Measurements from ENCODE around the gene DHRS9. TPM values are rescaled to one million over a fixed set of nuclear protein-coding genes. Genes with fewer than 3 reads are reported as not detected.

DHRS9 gene
- total and polyA plus RNA-seq, 2 experiments from 2014 or later: not detected

DNA sequence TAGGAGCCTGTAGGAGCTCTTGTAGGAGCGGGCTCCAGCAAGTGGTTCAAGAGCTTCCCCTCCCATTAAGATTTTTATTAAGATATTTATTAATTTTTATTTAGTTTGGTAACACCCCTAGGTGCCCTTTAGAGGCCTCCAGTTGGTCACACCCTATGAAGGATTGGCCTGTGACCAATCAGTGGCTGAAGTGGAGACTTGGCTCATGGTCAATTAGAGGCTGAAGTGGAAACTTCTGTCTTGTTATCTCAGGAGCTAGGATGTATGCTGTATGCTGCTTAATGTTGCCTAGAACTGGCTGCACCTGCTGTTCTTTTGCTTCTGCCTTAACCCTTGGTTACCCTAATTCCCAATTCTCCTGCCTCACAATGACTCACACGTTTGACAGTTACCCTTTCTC is 48.7 kb downstream of the DHRS9 start:
- in situ Hi-C loops (cut with MboI): no loop called here
- no peaks in the 10 kb centered on the region for H3K9me2 ChIP-seq (ENCODE audit: insufficient read depth)
- H4K20me1 ChIP-seq (ENCODE audit: insufficient read depth): no peaks in the 10 kb centered on the region
- H3K27me3 ChIP-seq (replicated peaks; ENCODE audit: insufficient read depth): peaks cover 14% of the 10 kb centered on the region
- DNase-seq: no peak
- no peak overlapping the region for H3K9ac ChIP-seq
- no peak for TF ChIP-seq EZH2 (IDR thresholded peaks at IDR 0.05; ENCODE audit: insufficient read depth, poor library complexity, severe bottlenecking)
- TF ChIP-seq EZH2phosphoT487 (IDR thresholded peaks at IDR 0.05; ENCODE audit: insufficient read depth, low read depth): no peak
- no peaks in the 10 kb centered on the region for H3F3A ChIP-seq (ENCODE audit: insufficient read depth)
- no peaks in the 10 kb centered on the region for H3K36me3 ChIP-seq (ENCODE audit: low read depth)
- H3K4me3 ChIP-seq: no peak overlapping the region
- no peaks in the 10 kb centered on the region for H3K9me3 ChIP-seq (ENCODE audit: low read depth)
- no peak overlapping the region for H2AFZ ChIP-seq
- H3K4me1 ChIP-seq (ENCODE audit: insufficient read depth): no peaks in the 10 kb centered on the region
- no peak overlapping the region for H3K27ac ChIP-seq
- 5 to 10% methylated on average over 2 of the region's 2 CpGs for WGBS, 2 experiments (ENCODE audit: low coverage in 1 of 2, low lambda C conversion rate in 2 of 2, missing lambda C conversion rate in 2 of 2)
- no peak overlapping the region for H3K4me2 ChIP-seq (ENCODE audit: unreplicated experiment)
- no peaks in the 10 kb centered on the region for H3K79me2 ChIP-seq (ENCODE audit: insufficient read depth)

GRCh38 chr2:169119123-169119760 is 49.9 kb downstream of the DHRS9 start:
- TF ChIP-seq EZH2 (IDR thresholded peaks at IDR 0.05; ENCODE audit: insufficient read depth, poor library complexity, severe bottlenecking): no peak
- no peak for TF ChIP-seq EZH2phosphoT487 (IDR thresholded peaks at IDR 0.05; ENCODE audit: insufficient read depth, low read depth)
- Histone ChIP-seq H3K4me1 (ENCODE audit: insufficient read depth) (no peaks in the 10 kb centered on the region), H3K9ac (no peak overlapping the region), H3K27me3 (replicated peaks; ENCODE audit: insufficient read depth) (peaks cover 3% of the 10 kb centered on the region), H3K4me2 (ENCODE audit: unreplicated experiment) (no peak overlapping the region), H3K79me2 (ENCODE audit: insufficient read depth) (no peaks in the 10 kb centered on the region), H3F3A (ENCODE audit: insufficient read depth) (no peaks in the 10 kb centered on the region), H3K9me2 (ENCODE audit: insufficient read depth) (no peaks in the 10 kb centered on the region), H3K36me3 (ENCODE audit: low read depth) (no peaks in the 10 kb centered on the region), H3K9me3 (ENCODE audit: low read depth) (no peaks in the 10 kb centered on the region), H3K27ac (no peak overlapping the region), H4K20me1 (ENCODE audit: insufficient read depth) (no peaks in the 10 kb centered on the region), H3K4me3 (no peak overlapping the region), H2AFZ (no peak overlapping the region)
- no peak for DNase-seq
- 1 to 4% methylated on average over 4 of the region's 4 CpGs for WGBS, 2 experiments (ENCODE audit: low coverage in 1 of 2, low lambda C conversion rate in 2 of 2, missing lambda C conversion rate in 2 of 2)
- in situ Hi-C loops (cut with MboI): no loop called here

GRCh38 chr2:169119851-169120250 is 50.5 kb downstream of the DHRS9 start:
- Histone ChIP-seq H3F3A (ENCODE audit: insufficient read depth) (no peaks in the 10 kb centered on the region), H3K79me2 (ENCODE audit: insufficient read depth) (no peaks in the 10 kb centered on the region), H3K9ac (no peak overlapping the region), H2AFZ (no peak overlapping the region), H3K4me2 (ENCODE audit: unreplicated experiment) (no peak overlapping the region), H3K4me1 (ENCODE audit: insufficient read depth) (no peaks in the 10 kb centered on the region), H4K20me1 (ENCODE audit: insufficient read depth) (no peaks in the 10 kb centered on the region), H3K9me3 (ENCODE audit: low read depth) (no peaks in the 10 kb centered on the region), H3K36me3 (ENCODE audit: low read depth) (no peaks in the 10 kb centered on the region), H3K4me3 (no peak overlapping the region), H3K9me2 (ENCODE audit: insufficient read depth) (no peaks in the 10 kb centered on the region), H3K27me3 (replicated peaks; ENCODE audit: insufficient read depth) (peaks cover 2% of the 10 kb centered on the region; the same call in 1 of the 2 replicates), H3K27ac (no peak overlapping the region)
- in situ Hi-C loops (cut with MboI): no loop called here
- 20 to 23% methylated on average over 4 of the region's 4 CpGs for WGBS, 2 experiments (ENCODE audit: low coverage in 1 of 2, low lambda C conversion rate in 2 of 2, missing lambda C conversion rate in 2 of 2)
- no peak for DNase-seq
- TF ChIP-seq EZH2phosphoT487 (IDR thresholded peaks at IDR 0.05; ENCODE audit: insufficient read depth, low read depth): no peak
- no peak for TF ChIP-seq EZH2 (IDR thresholded peaks at IDR 0.05; ENCODE audit: insufficient read depth, poor library complexity, severe bottlenecking)

- H3K4me1 ChIP-seq (ENCODE audit: insufficient read depth): no peaks in the 10 kb centered on the region
- in situ Hi-C loops (cut with MboI): no loop called here
- 56 to 63% methylated on average over 5 of the region's 5 CpGs for WGBS, 2 experiments (ENCODE audit: low coverage in 1 of 2, low lambda C conversion rate in 2 of 2, missing lambda C conversion rate in 2 of 2)
Observed at GRCh38 chr2:169129703-169130243, 60.4 kb downstream of the DHRS9 start.

More at GRCh38 chr2:169129703-169130243, 60.4 kb downstream of the DHRS9 start:
- Histone ChIP-seq H4K20me1 (ENCODE audit: insufficient read depth) (no peaks in the 10 kb centered on the region), H3K4me3 (no peak overlapping the region), H3K79me2 (ENCODE audit: insufficient read depth) (no peaks in the 10 kb centered on the region), H3K27me3 (replicated peaks; ENCODE audit: insufficient read depth) (peaks cover 23% of the 10 kb centered on the region; the same call in 1 of the 2 replicates), H3K4me2 (ENCODE audit: unreplicated experiment) (no peak overlapping the region), H3K36me3 (ENCODE audit: low read depth) (no peaks in the 10 kb centered on the region), H3K9ac (no peak overlapping the region), H3F3A (ENCODE audit: insufficient read depth) (no peaks in the 10 kb centered on the region), H3K9me2 (ENCODE audit: insufficient read depth) (no peaks in the 10 kb centered on the region), H3K27ac (no peak overlapping the region), H3K9me3 (ENCODE audit: low read depth) (no peaks in the 10 kb centered on the region), H2AFZ (no peak overlapping the region)
- no peak for TF ChIP-seq EZH2phosphoT487 (IDR thresholded peaks at IDR 0.05; ENCODE audit: insufficient read depth, low read depth)
- TF ChIP-seq EZH2 (IDR thresholded peaks at IDR 0.05; ENCODE audit: insufficient read depth, poor library complexity, severe bottlenecking): no peak
- no peak for DNase-seq
